Osteoblast (primary cell): ENCODE data around the gene LIMD2. TPM values are rescaled to one million over a fixed set of nuclear protein-coding genes. Genes with fewer than 3 reads are reported as not detected.
A peak's percentile ranks its signal among the peaks of the same experiment; 100 is the strongest.

Experiments
- DNase-seq: peaks from one replicate; pipeline ENCODE4 v3.0.0; 2011; ENCODE audit warnings: low spot score, mixed read lengths; ENCODE audit not compliant: insufficient read length; ENCODE audit errors: missing footprints
- H2AFZ ChIP-seq: 2 replicates; pipeline ENCODE4 v1.6.0; 2011; ENCODE audit warnings: mild to moderate bottlenecking, low read length
- H3K27ac ChIP-seq: 2 replicates; pipeline ENCODE4 v1.5.1; 2011; ENCODE audit warnings: mild to moderate bottlenecking, low read depth, low read length, moderate library complexity
- H3K27me3 ChIP-seq: 2 replicates; pipeline ENCODE4 v1.6.0; 2012; ENCODE audit warnings: mild to moderate bottlenecking, control low read depth, inconsistent platforms, low read length, moderate library complexity; ENCODE audit not compliant: insufficient read depth
- H3K36me3 ChIP-seq: 2 replicates; pipeline ENCODE4 v1.5.1; 2011; ENCODE audit warnings: mild to moderate bottlenecking, low read length, control low read depth, moderate library complexity; ENCODE audit not compliant: insufficient read depth
- H3K4me1 ChIP-seq: 2 replicates; pipeline ENCODE4 v1.5.1; 2011; ENCODE audit warnings: mild to moderate bottlenecking, low read length, control low read depth, moderate library complexity; ENCODE audit not compliant: insufficient read depth
- H3K4me2 ChIP-seq: 2 replicates; pipeline ENCODE4 v1.6.0; 2011; ENCODE audit warnings: mild to moderate bottlenecking, low read length; ENCODE audit not compliant: insufficient read depth
- H3K4me3 ChIP-seq: fragments of 200-600 bp; sonication (generic); 3 replicates; pipeline ENCODE4 v1.5.1; 2012; ENCODE audit warnings: mild to moderate bottlenecking, low read length, inconsistent platforms; ENCODE audit not compliant: insufficient read depth
- H3K79me2 ChIP-seq: 2 replicates; pipeline ENCODE4 v1.6.0; 2012; ENCODE audit warnings: mild to moderate bottlenecking, low read length, control low read depth, inconsistent platforms; ENCODE audit not compliant: insufficient read depth
- H3K9me3 ChIP-seq: 2 replicates; pipeline ENCODE4 v1.5.1; 2011; ENCODE audit warnings: low read depth, low read length, control low read depth
- H4K20me1 ChIP-seq: 2 replicates; pipeline ENCODE4 v1.6.0; 2012; ENCODE audit warnings: mild to moderate bottlenecking, low read length, control low read depth; ENCODE audit not compliant: insufficient read depth
- total RNA-seq: library from RNA; depleted of rRNA; stranded (reverse); fragments of >200 nt; gene quantifications from 2 replicates; pipeline ENCODE4 v1.2.3, GENCODE V29; 2012
- TF ChIP-seq, protein P1 (sequence below): IDR thresholded peaks from 2 replicates; pipeline ENCODE4 v1.5.1; 2011; ENCODE audit warnings: mild to moderate bottlenecking, low read depth, low read length, moderate library complexity; ENCODE audit errors: extremely low read depth

The LIMD2 gene
- total RNA-seq, 1 donor: 4.3 TPM

DNA sequence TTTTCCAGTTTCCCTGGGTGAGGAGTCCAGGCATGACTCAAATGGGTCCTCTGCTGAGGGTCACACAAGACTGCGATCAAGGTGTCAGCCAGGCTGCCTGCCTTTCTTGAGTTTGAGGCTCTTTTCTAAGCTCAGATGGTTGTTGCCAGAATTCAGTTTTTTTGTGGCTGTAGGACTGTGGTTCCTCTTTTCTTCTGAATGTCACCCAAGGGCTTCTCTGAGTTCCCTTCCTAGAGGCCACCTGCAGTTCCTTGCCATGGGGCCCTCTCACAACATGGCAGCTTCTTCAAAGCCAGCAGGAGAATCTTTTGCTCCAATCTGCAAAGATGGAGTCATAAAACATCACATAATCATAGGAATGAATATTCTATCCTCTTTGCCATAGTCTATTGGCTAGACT is 17.5 kb downstream of the LIMD2 start:
- no peak for DNase-seq
- peaks cover 2% of the 10 kb centered on the region for H4K20me1 ChIP-seq
- H3K9me3 ChIP-seq: no peaks in the 10 kb centered on the region
- no peak overlapping the region for H3K4me2 ChIP-seq
- H3K36me3 ChIP-seq: peaks cover 37% of the 10 kb centered on the region
- H3K4me3 ChIP-seq: no peak overlapping the region
- H3K4me1 ChIP-seq: no peaks in the 10 kb centered on the region
- H3K79me2 ChIP-seq: no peaks in the 10 kb centered on the region
- no peak overlapping the region for H2AFZ ChIP-seq
- no peak overlapping the region for H3K27ac ChIP-seq
- no peaks in the 10 kb centered on the region for H3K27me3 ChIP-seq
- TF ChIP-seq, protein P1, sequence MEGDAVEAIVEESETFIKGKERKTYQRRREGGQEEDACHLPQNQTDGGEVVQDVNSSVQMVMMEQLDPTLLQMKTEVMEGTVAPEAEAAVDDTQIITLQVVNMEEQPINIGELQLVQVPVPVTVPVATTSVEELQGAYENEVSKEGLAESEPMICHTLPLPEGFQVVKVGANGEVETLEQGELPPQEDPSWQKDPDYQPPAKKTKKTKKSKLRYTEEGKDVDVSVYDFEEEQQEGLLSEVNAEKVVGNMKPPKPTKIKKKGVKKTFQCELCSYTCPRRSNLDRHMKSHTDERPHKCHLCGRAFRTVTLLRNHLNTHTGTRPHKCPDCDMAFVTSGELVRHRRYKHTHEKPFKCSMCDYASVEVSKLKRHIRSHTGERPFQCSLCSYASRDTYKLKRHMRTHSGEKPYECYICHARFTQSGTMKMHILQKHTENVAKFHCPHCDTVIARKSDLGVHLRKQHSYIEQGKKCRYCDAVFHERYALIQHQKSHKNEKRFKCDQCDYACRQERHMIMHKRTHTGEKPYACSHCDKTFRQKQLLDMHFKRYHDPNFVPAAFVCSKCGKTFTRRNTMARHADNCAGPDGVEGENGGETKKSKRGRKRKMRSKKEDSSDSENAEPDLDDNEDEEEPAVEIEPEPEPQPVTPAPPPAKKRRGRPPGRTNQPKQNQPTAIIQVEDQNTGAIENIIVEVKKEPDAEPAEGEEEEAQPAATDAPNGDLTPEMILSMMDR: no peak

DNA sequence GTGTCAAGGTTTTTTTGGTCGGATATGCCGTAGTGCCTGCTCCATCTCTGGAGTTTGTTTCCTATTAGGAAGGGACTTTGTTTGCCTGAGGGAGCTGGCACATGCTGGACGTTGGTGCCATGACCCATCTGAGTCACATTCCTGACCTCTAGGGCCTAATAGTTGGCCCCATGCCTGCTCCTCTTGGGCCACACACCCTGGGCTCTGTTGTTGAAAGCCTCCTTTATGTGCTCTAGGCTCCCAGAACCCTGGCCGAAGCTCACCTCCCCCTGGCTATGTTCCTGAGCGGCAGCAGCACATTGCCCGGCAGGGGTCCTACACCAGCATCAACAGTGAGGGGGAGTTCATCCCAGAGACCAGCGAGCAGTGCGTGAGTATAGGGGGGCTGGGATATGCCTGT is 18.4 kb downstream of the LIMD2 start:
- no peaks in the 10 kb centered on the region for H3K27me3 ChIP-seq
- H3K9me3 ChIP-seq: no peaks in the 10 kb centered on the region
- DNase-seq: no peak
- no peak overlapping the region for H3K4me3 ChIP-seq
- peaks cover 4% of the 10 kb centered on the region for H3K79me2 ChIP-seq
- no peak overlapping the region for H2AFZ ChIP-seq
- TF ChIP-seq, protein P1: no peak
- H3K36me3 ChIP-seq: peaks cover 38% of the 10 kb centered on the region
- H3K4me2 ChIP-seq: no peak overlapping the region
- peaks cover 2% of the 10 kb centered on the region for H4K20me1 ChIP-seq
- H3K4me1 ChIP-seq: peaks cover under 1% of the 10 kb centered on the region
- H3K27ac ChIP-seq: no peak overlapping the region

DNA sequence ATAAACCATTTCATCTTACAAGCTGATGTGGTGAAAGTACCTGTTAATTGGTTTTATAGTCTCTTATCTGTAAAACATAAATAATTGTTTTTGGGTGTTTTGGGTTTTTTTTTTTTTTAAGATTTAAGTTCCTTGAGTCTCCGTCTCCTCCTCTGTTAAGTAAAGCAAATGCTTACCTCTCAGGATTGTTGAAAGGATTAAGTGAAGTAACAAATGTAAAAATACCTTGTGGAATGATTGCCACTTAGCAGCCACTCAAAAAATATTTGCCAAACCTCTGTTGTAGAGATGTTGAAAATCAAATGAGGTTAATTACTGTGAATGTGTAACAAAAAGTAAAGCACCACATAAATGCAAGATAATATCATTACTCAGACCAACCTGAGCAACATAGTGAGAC is 19.2 kb downstream of the LIMD2 start:
- Histone ChIP-seq H3K9me3 (no peaks in the 10 kb centered on the region), H4K20me1 (peaks cover 2% of the 10 kb centered on the region), H3K4me1 (peaks cover 8% of the 10 kb centered on the region), H2AFZ (no peak overlapping the region), H3K36me3 (peaks cover 31% of the 10 kb centered on the region), H3K4me3 (no peak overlapping the region), H3K27me3 (no peaks in the 10 kb centered on the region), H3K27ac (no peak overlapping the region), H3K4me2 (no peak overlapping the region), H3K79me2 (peaks cover 6% of the 10 kb centered on the region)
- TF ChIP-seq, protein P1: no peak
- no peak for DNase-seq

DNA sequence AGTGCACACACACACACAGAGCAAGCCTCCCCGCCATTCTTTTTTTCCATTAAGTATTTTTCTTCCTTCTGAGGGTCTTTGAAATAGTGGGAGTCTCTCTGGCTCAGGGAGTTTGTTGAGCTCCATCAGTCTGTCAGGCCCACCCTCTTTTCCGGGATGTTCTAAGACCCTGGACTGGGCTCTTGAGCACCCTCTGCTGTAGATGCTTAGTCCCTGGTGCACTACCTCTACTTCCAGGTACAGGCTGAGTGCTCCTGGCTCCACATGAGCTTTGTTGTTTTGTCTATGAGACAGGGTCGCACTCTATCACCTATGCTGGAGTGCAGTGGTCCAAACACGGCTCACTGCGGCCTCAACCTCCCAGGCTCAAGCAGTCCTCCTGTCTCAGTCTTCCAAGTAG is 20.7 kb downstream of the LIMD2 start:
- Histone ChIP-seq H2AFZ (no peak overlapping the region), H3K27ac (no peak overlapping the region), H3K27me3 (no peaks in the 10 kb centered on the region), H4K20me1 (peaks cover 2% of the 10 kb centered on the region), H3K9me3 (no peaks in the 10 kb centered on the region), H3K79me2 (peaks cover 6% of the 10 kb centered on the region), H3K4me1 (peaks cover 20% of the 10 kb centered on the region), H3K36me3 (peaks cover 23% of the 10 kb centered on the region), H3K4me2 (no peak overlapping the region), H3K4me3 (no peak overlapping the region)
- TF ChIP-seq, protein P1: no peak
- DNase-seq: peak; percentile 1
